H1 (cell line): ENCODE data around the gene CDH20. TPM values are rescaled to one million over a fixed set of nuclear protein-coding genes. Genes with fewer than 3 reads are reported as not detected.

Experiments
- CTCF ChIA-PET: fragments of 300-600 bp; sonication (Branson Sonifier 250); formaldehyde crosslinking; loops from one replicate; lab custom pipeline; 2021; ENCODE audit not compliant: partially characterized antibody; lab: Charles Lee
- POLR2A ChIA-PET: fragments of 300-600 bp; sonication (Branson Sonifier 250); formaldehyde crosslinking; loops from one replicate; lab custom pipeline; 2021; ENCODE audit warnings: inconsistent platforms; ENCODE audit not compliant: partially characterized antibody; lab: Charles Lee
- DNase-seq, 2 experiments: peaks; one replicate each; pipeline versions ENCODE4 v3.0.0 to v3.0.0-alpha.2; 2010 to 2022; ENCODE audit warnings: low spot score in 2 of 2, low read depth in 1 of 2, mixed read lengths in 1 of 2
- FAIRE-seq: peaks from 2 replicates; lab custom pipeline; 2011; peaks lifted over from hg19 to GRCh38; lab: Jason Lieb, UNC
- H2AFZ ChIP-seq: 2 replicates; pipeline ENCODE4 v1.8.1; 2012; ENCODE audit warnings: low read length, inconsistent platforms
- H2AK5ac ChIP-seq: 2 replicates; pipeline ENCODE4 v1.6.1; 2013; ENCODE audit warnings: low read depth, low read length
- H2BK120ac ChIP-seq: replicated peaks from 2 replicates; pipeline ENCODE3; 2013; ENCODE audit warnings: low read depth, low read length, inconsistent platforms
- H2BK12ac ChIP-seq: 2 replicates; pipeline ENCODE4 v1.6.1; 2013; ENCODE audit warnings: low read depth, low read length
- H2BK15ac ChIP-seq: 2 replicates; pipeline ENCODE4 v1.6.1; 2013; ENCODE audit warnings: low read length
- H2BK20ac ChIP-seq: 2 replicates; pipeline ENCODE4 v1.6.1; 2013; ENCODE audit warnings: low read length
- H2BK5ac ChIP-seq: 2 replicates; pipeline ENCODE4 v1.6.1; 2013; ENCODE audit warnings: low read depth, low read length
- H3K14ac ChIP-seq: 2 replicates; pipeline ENCODE4 v1.6.1; 2013; ENCODE audit warnings: inconsistent platforms; ENCODE audit not compliant: insufficient read length
- H3K18ac ChIP-seq: 2 replicates; pipeline ENCODE4 v1.6.1; 2013; ENCODE audit warnings: low read length; ENCODE audit errors: extremely low read depth
- H3K23ac ChIP-seq: 2 replicates; pipeline ENCODE4 v1.6.1; 2013; ENCODE audit warnings: inconsistent platforms; ENCODE audit not compliant: insufficient read length
- H3K23me2 ChIP-seq: 2 replicates; pipeline ENCODE4 v1.6.1; 2013; ENCODE audit warnings: low read depth, low read length
- H3K27ac ChIP-seq: 2 replicates; pipeline ENCODE4 v1.6.1; 2011; ENCODE audit warnings: low read depth, low read length, inconsistent platforms
- H3K27me3 ChIP-seq, 4 experiments: replicated peaks in 1 of 4; 1 replicate in 1 of 4; 2 replicates in 3 of 4; pipeline versions ENCODE4 v1.6.1 to v1.8.1; 2011 to 2013; ENCODE audit warnings: low read length in 3 of 4, mild to moderate bottlenecking in 3 of 4, inconsistent platforms in 2 of 4, mixed read lengths in 2 of 4, moderate library complexity in 1 of 4; ENCODE audit not compliant: control insufficient read depth in 3 of 4, insufficient read depth in 3 of 4; ENCODE audit errors: extremely low read depth in 1 of 4
- H3K36me3 ChIP-seq, 4 experiments: 2 replicates each; pipeline versions ENCODE4 v1.6.1 to v1.8.1; 2011 to 2013; ENCODE audit warnings: mild to moderate bottlenecking in 4 of 4, low read length in 3 of 4, moderate library complexity in 2 of 4, control low read depth in 1 of 4, inconsistent platforms in 1 of 4; ENCODE audit not compliant: insufficient read depth in 4 of 4, control insufficient read depth in 2 of 4
- H3K4ac ChIP-seq: replicated peaks from 2 replicates; pipeline ENCODE3; 2013; ENCODE audit warnings: low read length, low read depth, mixed read lengths, inconsistent platforms; ENCODE audit not compliant: insufficient read length
- H3K4me1 ChIP-seq, 4 experiments: replicated peaks in 1 of 4; 1 replicate in 1 of 4; 2 replicates in 3 of 4; pipeline versions ENCODE4 v1.6.1 to v1.8.1; 2011 to 2013; ENCODE audit warnings: low read length in 3 of 4, inconsistent platforms in 2 of 4, mixed read lengths in 1 of 4; ENCODE audit not compliant: insufficient read depth in 4 of 4, control insufficient read depth in 3 of 4
- H3K4me2 ChIP-seq, 2 experiments: 2 replicates each; pipeline versions ENCODE4 v1.6.1 to v1.8.1; 2011 to 2013; ENCODE audit warnings: low read depth in 2 of 2, low read length in 2 of 2, control low read depth in 1 of 2, inconsistent platforms in 1 of 2, mild to moderate bottlenecking in 1 of 2; ENCODE audit not compliant: insufficient read depth in 1 of 2
- H3K4me3 ChIP-seq, 4 experiments: fragments of 200-600, 300-600 bp in 1 of 4; sonication (generic), shearing (Covaris generic), sonication (Bioruptor Twin) in 1 of 4; 2 replicates each; pipeline versions ENCODE4 v1.5.1 to v1.8.1; 2011 to 2016; ENCODE audit warnings: low read length in 4 of 4, low read depth in 3 of 4, control low read depth in 2 of 4, inconsistent platforms in 2 of 4, mild to moderate bottlenecking in 2 of 4, mixed read lengths in 1 of 4, moderate library complexity in 1 of 4; ENCODE audit not compliant: insufficient read depth in 2 of 4; ENCODE audit errors: extremely low read depth in 1 of 4
- H3K56ac ChIP-seq: replicated peaks from 2 replicates; pipeline ENCODE3; 2013; ENCODE audit warnings: low read depth, mild to moderate bottlenecking, mixed read lengths, low read length, inconsistent platforms; ENCODE audit not compliant: insufficient read length
- H3K79me1 ChIP-seq: 2 replicates; pipeline ENCODE4 v1.6.1; 2013; ENCODE audit warnings: low read depth, low read length, control low read depth
- H3K79me2 ChIP-seq, 2 experiments: 2 replicates each; pipeline versions ENCODE4 v1.6.1 to v1.8.1; 2012 to 2013; ENCODE audit warnings: low read length in 2 of 2, mild to moderate bottlenecking in 2 of 2, inconsistent platforms in 1 of 2; ENCODE audit not compliant: insufficient read depth in 2 of 2, control insufficient read depth in 1 of 2
- H3K9ac ChIP-seq, 4 experiments: replicated peaks in 1 of 4; 1 replicate in 1 of 4; 2 replicates in 3 of 4; pipeline versions ENCODE4 v1.6.1 to v1.8.1; 2011 to 2013; ENCODE audit warnings: low read depth in 3 of 4, low read length in 3 of 4, control low read depth in 2 of 4, mild to moderate bottlenecking in 2 of 4, moderate library complexity in 2 of 4, inconsistent platforms in 1 of 4; ENCODE audit errors: extremely low read depth in 1 of 4
- H3K9me3 ChIP-seq, 2 experiments: 2 replicates each; pipeline versions ENCODE4 v1.6.1 to v1.8.1; 2012 to 2013; ENCODE audit warnings: mild to moderate bottlenecking in 2 of 2, moderate library complexity in 2 of 2, control low read depth in 1 of 2, inconsistent platforms in 1 of 2, low read depth in 1 of 2, low read length in 1 of 2, mixed read lengths in 1 of 2; ENCODE audit not compliant: insufficient read depth in 2 of 2
- H4K20me1 ChIP-seq, 2 experiments: replicated peaks in 1 of 2; 2 replicates each; pipeline versions ENCODE3 to v1.8.1; 2011 to 2013; ENCODE audit warnings: inconsistent platforms in 2 of 2, low read length in 2 of 2, mild to moderate bottlenecking in 1 of 2; ENCODE audit not compliant: insufficient read depth in 2 of 2, control insufficient read depth in 1 of 2
- H4K5ac ChIP-seq: 2 replicates; pipeline ENCODE4 v1.6.1; 2013; ENCODE audit warnings: low read length, low read depth, mixed read lengths, inconsistent platforms; ENCODE audit not compliant: insufficient read length
- H4K8ac ChIP-seq: 2 replicates; pipeline ENCODE4 v1.8.0; 2013; ENCODE audit warnings: mild to moderate bottlenecking, moderate library complexity, low read length, inconsistent platforms; ENCODE audit not compliant: insufficient read depth; ENCODE audit errors: extremely low read depth
- H4K91ac ChIP-seq: replicated peaks from 2 replicates; pipeline ENCODE3; 2013; ENCODE audit warnings: low read length, mixed read lengths, inconsistent platforms; ENCODE audit not compliant: insufficient read length
- BRCA1 ChIP-seq: IDR thresholded peaks from 2 replicates; pipeline ENCODE4 v1.6.1; 2012; ENCODE audit warnings: low read depth, low read length, improper control_type of control experiment
- HDAC6 ChIP-seq: IDR thresholded peaks from one replicate; pipeline ENCODE4 v1.7.1; 2012; ENCODE audit warnings: low read depth, mild to moderate bottlenecking, inconsistent platforms, low read length, moderate library complexity
- NANOG ChIP-seq: IDR thresholded peaks from 2 replicates; pipeline ENCODE4 v1.6.1; 2011; ENCODE audit warnings: low read length, low read depth, mild to moderate bottlenecking, inconsistent platforms; ENCODE audit not compliant: insufficient read depth, poor library complexity, severe bottlenecking
- SAP30 ChIP-seq: fragments of 300-600 bp; sonication (generic); IDR thresholded peaks from 2 replicates; pipeline ENCODE4 v1.7.1; 2012; ENCODE audit warnings: low read length, moderate library complexity, mild to moderate bottlenecking, inconsistent platforms; ENCODE audit not compliant: insufficient read depth, insufficient replicate concordance
- WGBS, 2 experiments: shearing (Covaris generic) in 1 of 2; methylation state at CpG; one replicate each; pipeline versions ENCODE4 v1.1.6 to v1.1.7; 2013 to 2015; ENCODE audit warnings: low lambda C conversion rate in 2 of 2, mixed read lengths in 2 of 2, inconsistent platforms in 1 of 2, low coverage in 1 of 2, missing lambda C conversion rate in 1 of 2; ENCODE audit not compliant: insufficient replicate concordance in 2 of 2, insufficient coverage in 1 of 2, insufficient read length in 1 of 2; ENCODE audit errors: extremely low coverage in 1 of 2, missing lambda C conversion rate in 1 of 2; 5-methylcytosine and 5-hydroxymethylcytosine counted together
- polyA plus RNA-seq, 7 experiments: library from polyadenylated mRNA; depleted of rRNA in 3 of 7; stranded (reverse) in 5 of 7; unstranded in 2 of 7; fragments of >200 nt in 5 of 7; fragments of 200-250 nt in 2 of 7; gene quantifications; 1 replicate in 5 of 7; 2 replicates in 1 of 7; 4 replicates in 1 of 7; pipeline versions ENCODE4 v1.2.1 to v1.2.3, GENCODE V29; 2011 to 2013; ENCODE audit warnings: missing spikeins in 2 of 7, mixed read lengths in 2 of 7
- total RNA-seq: library from RNA; stranded (reverse); fragmentation: NEBNext Ultra II Directional; extraction: Animal tissue kit (Norgen Biotek cat#: 25700); gene quantifications from 2 replicates; pipeline ENCODE4 v1.2.1, GENCODE V29; 2021
- TF ChIP-seq, protein P1 (sequence below): IDR thresholded peaks from 2 replicates; pipeline ENCODE4 v1.6.1; 2012; ENCODE audit warnings: inconsistent platforms

Gene CDH20
- total and polyA plus RNA-seq, 2 of the 8 experiments (the other 6 are each of a cell fraction or from before 2014, with no cell fraction given), result 0.07 to 0.12 TPM

DNA sequence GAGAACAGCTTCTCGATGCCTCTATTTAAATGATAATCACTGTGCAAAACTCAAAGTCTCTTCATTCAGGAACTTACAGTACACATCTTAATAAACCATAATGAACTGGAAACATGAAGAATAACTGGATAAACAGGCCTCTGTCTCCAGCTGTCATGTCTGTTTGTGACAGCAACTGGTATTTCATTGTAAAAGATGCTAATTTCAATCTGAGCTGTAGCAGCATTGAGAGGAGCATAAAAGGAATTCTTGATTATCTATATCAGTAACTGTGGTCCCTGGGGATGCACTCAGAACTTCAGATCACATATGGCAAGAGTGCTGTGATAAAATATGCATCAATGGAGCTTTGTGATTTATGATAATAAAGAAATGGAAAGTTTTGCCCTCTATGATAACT, 18.8 kb downstream of the CDH20 start:
- no peak overlapping the region for H2AFZ ChIP-seq
- WGBS, 2 experiments, result 90% methylated on average over 1 of the region's 1 CpG; no CpG with 5 or more reads in 1 of the 2 experiments
- H3K56ac ChIP-seq, result no peak overlapping the region
- H2BK12ac ChIP-seq, result no peak overlapping the region
- H3K36me3 ChIP-seq, result no peaks in the 10 kb centered on the region
- DNase-seq (no peak), FAIRE-seq (no peak)
- no peaks in the 10 kb centered on the region for H3K23me2 ChIP-seq
- ChIA-PET POLR2A (no interaction called here), CTCF (no interaction called here)
- H3K18ac ChIP-seq, result no peak overlapping the region
- H4K91ac ChIP-seq, result no peak overlapping the region
- H3K79me2 ChIP-seq, result no peaks in the 10 kb centered on the region
- H3K4me2 ChIP-seq, result no peak overlapping the region
- no peak overlapping the region for H3K9ac ChIP-seq
- no peak overlapping the region for H4K5ac ChIP-seq
- H2BK20ac ChIP-seq, result no peak overlapping the region
- no peak overlapping the region for H2AK5ac ChIP-seq
- H2BK15ac ChIP-seq, result no peak overlapping the region
- no peaks in the 10 kb centered on the region for H4K20me1 ChIP-seq
- no peaks in the 10 kb centered on the region for H3K27me3 ChIP-seq
- H3K27ac ChIP-seq, result no peak overlapping the region
- H3K79me1 ChIP-seq, result no peaks in the 10 kb centered on the region
- no peak overlapping the region for H2BK5ac ChIP-seq
- H3K4ac ChIP-seq, result no peak overlapping the region
- TF ChIP-seq BRCA1, result no peak
- no peak for TF ChIP-seq SAP30
- TF ChIP-seq HDAC6, result no peak
- TF ChIP-seq NANOG, result no peak
- TF ChIP-seq, protein P1, sequence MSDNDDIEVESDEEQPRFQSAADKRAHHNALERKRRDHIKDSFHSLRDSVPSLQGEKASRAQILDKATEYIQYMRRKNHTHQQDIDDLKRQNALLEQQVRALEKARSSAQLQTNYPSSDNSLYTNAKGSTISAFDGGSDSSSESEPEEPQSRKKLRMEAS, result no peak
- no peak overlapping the region for H3K23ac ChIP-seq
- no peaks in the 10 kb centered on the region for H3K9me3 ChIP-seq
- H2BK120ac ChIP-seq, result no peak overlapping the region
- H3K14ac ChIP-seq, result no peak overlapping the region
- no peak overlapping the region for H3K4me3 ChIP-seq
- H3K4me1 ChIP-seq, result peaks cover 0 to 3% (median 0%) of the 10 kb centered on the region in 4 experiments; a peak in 1 of 7 replicates
- no peak overlapping the region for H4K8ac ChIP-seq
